ENCODE results near the gene CACHD1.
"Not testable (repeated sequence)": the region's sequence is repeated elsewhere in the genome, so short reads cannot be mapped to it uniquely, and the experiment has no call there.

The CACHD1 gene

DNA sequence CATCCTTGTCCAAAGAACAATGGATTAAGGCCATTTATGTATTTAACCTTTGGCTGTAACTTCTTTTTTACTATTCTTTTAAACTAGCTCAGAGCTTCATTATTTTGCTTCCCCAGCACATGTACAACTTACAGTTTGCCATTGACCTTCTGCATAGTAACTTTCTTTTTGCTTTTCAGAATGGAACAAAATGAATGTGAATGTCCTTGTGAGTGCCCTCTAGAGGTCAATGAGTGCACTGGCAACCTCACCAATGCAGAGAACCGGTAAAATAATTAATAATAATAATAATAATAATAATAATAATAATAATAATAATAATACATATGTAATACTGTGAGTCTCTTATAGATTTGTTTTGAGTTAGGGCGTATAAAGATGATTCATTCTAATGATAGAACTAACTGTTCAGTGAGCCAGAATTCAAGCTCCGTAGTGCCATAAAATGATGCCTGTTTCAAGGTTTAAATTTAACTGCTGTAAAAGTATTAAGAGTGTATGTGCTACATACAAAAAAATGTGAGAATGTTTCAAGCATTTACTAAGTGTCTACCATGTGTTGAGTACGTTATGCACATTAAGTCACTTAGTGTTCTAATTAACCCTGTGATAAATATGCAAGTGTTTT is 205.9 kb downstream of the CACHD1 start:
- no peak for DNase-seq

DNA sequence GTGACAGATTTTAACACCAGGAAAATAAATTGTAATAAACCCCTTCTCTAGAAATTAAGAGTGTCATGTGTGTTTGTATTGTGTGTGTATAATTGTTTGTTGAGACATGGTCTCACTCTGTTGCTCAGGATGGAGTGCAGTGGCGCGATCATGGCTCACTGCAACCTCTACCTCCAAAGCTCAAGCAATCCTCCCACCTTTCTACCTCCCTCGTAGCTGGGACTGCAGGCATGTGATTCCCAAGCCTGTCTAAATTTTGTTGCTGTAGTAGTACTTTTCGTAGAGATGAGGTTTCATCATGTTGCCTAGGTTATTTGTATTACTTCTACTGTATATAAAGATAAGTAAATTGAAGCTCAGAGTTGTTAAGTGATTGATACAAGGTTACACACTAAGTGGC is 206.5 kb downstream of the CACHD1 start:
- DNase-seq, result no peak

DNA sequence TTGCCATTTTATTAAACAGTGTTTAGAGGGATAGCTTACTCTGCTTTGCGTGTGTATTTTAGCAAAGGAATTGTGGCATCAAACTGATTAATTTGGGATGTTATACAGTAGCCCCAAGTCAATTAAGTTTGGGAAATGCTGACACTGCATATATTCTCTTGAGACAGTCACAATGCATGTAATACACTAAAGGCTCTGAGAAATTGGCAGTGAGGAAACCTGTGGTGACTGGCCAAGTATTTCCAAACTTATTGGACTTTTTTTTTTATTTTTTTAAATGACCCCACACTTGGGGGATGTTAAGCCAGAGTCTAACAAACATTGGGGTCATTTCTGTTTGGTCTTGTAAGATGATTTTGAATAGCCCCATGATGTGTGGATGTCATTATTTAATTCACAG is 207.6 kb downstream of the CACHD1 start:
- DNase-seq, result no peak

- DNase-seq, result no peak
Observed at GRCh38 chr1:64678366-64678765, 208.4 kb downstream of the CACHD1 start.

DNA sequence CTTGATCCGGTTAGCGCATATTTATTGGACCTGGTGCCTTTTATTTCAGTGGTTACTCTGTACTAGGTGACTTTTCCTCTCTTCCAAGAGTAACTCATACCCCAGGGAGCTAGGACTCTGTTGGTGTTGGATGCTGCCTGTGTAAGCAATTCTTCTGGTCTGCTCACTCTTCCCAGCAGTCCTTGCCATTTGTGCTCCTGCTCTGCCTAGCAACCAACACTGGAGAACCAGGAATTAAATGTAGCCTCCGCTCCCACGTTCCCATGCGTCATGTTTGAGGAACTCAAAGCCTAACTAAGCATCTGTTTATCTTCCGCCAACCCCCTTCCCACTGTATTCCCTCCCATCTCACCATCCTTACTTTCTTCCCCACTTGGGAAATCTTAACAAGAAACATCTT is 209.2 kb downstream of the CACHD1 start:
- no peak for DNase-seq

DNA sequence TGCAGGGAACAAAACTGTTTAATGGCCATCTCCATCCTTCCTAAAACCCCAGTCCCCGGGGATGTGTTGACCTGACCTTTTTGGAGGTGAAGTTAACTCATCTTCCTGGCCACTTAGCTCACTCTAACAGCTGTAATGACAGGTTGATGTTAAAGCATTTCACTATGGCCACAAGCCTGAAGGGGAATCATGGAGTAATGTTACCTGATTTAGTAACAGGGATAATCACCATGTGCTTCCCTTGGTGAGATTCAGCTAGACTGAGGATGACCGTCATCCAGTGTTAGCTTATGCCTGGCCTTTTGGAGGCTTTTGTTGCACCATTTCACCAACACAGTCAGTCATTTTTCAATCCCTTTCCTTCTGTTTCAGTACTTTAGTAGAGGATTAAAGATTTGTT is 210.7 kb downstream of the CACHD1 start:
- no peak for DNase-seq

DNA sequence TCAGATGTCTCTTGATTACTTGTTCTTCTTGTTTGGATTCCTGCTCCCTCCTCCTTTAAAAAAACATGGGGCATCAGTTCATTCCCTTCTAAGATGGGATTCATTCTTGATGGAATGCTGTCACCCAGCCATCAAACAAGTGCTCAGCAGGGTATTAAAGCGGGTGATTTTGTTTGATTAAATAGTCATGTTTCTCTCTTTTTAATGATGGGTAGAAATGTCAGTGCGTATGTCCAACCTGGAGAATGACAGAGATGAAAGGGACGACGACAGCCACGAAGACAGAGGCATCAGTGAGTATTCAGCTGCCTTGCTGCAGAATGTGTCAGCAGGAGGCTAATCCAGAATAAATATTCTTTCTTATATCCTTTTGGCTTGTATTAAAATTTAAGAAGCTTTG is 211.1 kb downstream of the CACHD1 start:
- DNase-seq, result no peak

GRCh38 chr1:64683419-64683818 is 213.5 kb downstream of the CACHD1 start:
- no peak for DNase-seq

DNA sequence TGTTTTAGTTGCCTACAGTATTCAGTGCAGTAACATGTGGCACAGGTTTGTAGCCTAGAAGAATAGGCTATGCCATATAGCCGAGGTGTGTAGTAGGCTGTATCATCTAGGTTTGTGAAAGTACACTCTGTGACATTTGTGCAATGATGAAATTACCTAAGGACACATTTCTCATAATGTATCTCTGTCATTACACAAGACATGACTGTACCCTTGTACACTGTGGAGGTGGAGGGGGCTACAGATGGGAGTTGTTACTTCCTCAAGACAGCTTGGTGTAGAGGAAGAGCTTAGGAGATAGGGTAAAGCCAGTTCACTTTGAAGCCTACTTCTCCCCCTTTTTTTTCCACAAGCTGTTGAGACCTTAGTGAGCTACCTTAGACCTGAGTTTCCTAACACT is 215.3 kb downstream of the CACHD1 start:
- no peak for DNase-seq

GRCh38 chr1:64685765-64686341 is 215.9 kb downstream of the CACHD1 start:
- DNase-seq, result no peak

GRCh38 chr1:64686828-64687724 is 217.1 kb downstream of the CACHD1 start:
- DNase-seq, result no peak

- no peak for DNase-seq
Observed at GRCh38 chr1:64687725-64688327, 217.9 kb downstream of the CACHD1 start.

DNA sequence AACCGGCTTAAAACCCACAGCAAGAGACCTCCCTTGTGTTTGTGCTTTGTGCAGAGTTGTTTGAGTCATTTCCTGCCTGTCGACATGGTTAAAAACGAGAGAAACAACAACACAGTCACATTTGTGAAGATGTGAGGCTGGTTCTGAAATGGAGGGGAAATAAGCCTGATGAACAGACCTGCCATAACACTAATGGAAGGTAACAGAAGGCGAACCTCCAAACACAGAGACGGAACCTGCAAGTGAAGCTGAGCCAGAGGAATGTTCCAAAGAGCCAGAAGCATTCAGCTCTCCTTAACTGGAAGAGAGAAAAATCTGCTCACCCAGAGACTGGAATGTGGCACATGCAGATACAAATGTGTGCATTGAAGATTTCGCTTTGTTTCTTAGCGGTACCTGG is 221.7 kb downstream of the CACHD1 start:
- DNase-seq, result no peak

DNA sequence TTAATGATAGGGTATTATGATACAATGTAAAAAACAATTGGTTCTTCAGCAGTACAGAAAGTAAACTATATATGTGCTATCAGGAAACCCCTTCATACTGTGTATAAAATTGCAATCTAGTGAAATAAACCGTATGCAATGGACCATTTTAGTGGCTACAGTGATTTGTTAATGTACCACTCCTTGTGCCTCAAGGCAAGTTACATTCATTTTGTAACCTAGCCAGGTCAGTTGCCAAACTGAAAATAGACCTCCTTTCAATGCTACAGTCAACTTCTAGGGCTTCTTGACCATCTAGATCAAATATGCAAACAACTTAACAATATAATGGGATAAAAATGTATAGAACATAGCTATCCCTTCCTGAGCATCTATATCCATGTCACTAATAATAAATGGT is 223.0 kb downstream of the CACHD1 start:
- no peak for DNase-seq

- DNase-seq, result no peak
Observed at GRCh38 chr1:64693406-64693805, 223.5 kb downstream of the CACHD1 start.

- DNase-seq, result no peak
Observed at GRCh38 chr1:64696879-64697278, 226.9 kb downstream of the CACHD1 start.

- no peak for DNase-seq
Observed at GRCh38 chr1:64699327-64699726, 229.4 kb downstream of the CACHD1 start.

DNA sequence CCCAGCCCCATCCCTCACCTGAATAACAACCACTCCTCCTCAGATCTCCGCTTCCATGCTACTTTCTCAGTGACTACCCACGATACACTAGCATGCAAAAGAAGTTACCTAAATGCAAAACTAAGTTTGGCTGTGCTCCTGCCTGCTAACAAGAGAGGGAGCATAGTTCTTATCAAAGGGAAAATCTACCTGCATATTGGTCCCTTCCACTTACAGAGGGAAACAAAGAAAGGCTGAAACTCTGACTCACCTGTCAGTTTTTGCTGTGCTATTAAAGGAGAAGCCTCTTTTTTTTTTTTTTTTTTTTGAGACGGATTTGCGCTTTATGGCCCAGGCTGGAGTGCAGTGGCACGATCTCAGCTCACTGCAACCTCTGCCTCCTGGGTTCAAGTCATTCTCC is 231.1 kb downstream of the CACHD1 start:
- no peak for DNase-seq

DNA sequence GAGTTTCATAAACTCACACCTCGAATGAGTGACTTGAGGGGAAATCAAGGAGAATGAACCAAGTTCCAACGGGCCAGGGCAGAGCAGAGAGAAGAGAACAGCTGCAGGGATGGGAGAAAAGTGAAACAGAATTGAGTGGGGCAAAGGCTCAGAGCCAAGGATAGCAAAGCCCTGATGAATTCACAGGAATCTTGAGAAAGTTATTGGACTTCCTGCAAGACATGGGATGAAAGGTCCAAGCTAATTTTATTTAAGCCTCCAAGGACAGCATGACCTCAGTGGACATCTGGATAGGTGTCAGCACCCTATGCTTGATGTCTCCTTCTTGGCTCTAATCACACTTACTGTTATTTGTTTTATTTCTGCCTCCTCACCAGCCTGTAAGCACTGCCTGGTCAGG is 232.0 kb downstream of the CACHD1 start:
- DNase-seq, result no peak

GRCh38 chr1:64702670-64703069 is 232.7 kb downstream of the CACHD1 start:
- DNase-seq, result not testable (repeated sequence)

DNA sequence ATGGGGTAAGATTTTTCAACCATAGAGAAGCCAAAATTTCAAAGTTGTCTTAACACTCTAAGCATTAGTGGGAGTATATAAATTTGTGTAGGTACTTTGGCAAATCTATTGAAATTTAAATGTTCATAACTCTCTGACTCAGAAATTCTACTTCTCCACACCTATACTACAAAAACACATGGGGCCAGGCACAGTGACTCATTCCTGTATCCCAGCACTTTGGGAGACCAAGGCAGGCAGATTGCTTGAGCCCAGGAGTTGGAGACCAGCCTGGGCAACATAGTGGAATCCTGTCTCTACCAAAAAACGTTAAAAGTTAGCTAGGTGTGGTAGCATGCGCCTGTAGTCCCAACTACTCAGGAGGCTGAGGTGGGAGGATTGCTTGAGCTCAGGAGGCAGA is 233.7 kb downstream of the CACHD1 start:
- DNase-seq, result no peak

DNA sequence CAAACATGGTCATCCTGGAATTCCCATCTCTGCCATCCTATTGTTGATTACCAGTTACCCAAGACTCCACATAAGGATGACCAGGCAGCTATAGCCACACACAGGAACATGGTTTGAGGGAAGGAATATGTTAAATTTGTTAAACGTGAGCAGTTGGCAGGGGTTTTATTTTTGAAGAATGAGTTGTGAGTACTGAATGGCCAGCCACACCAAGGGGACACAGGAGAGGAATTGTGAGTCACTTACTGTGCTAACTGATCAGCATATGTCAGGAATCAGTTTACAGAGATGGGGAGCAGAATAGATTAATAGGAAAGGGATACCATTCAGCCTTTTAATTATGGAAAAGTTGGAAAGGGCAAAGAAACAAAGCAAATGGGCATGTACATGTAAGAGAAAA is 235.7 kb downstream of the CACHD1 start:
- no peak for DNase-seq

- no peak for DNase-seq
Observed at GRCh38 chr1:64711266-64711665, 241.3 kb downstream of the CACHD1 start.

DNA sequence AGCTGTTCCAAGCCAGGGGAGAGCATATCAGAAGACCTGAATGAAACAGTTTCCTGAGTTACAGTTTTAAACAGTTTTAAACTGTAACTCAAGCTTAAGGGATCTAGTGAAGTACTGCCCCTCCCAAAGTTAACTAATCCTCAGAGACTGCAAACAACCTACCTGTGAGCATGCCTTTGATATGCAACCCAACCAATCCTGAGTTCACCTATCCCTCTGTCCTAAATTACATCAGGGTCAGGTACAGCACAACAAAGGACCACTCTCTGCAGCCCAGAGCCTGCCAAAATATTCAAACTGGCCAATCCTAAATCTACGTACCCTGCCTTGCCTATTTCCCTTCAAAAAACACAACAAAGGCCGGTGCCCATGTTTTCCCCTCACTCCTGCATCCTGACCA is 242.1 kb downstream of the CACHD1 start:
- no peak for DNase-seq

All from NCI-H226 (cell line).